ENCODE measurements around the gene RAB6B. TPM values are rescaled to one million over a fixed set of nuclear protein-coding genes. Genes with fewer than 3 reads are reported as not detected.

Gene RAB6B
- total RNA-seq, 4 donors from 2014 or later: 6.2 to 11.9 (median 10.5) TPM

GRCh38 chr3:133862161-133862560 lies 33.5 kb downstream of the RAB6B start:
- TF ChIP-seq EP300 (IDR thresholded peaks at IDR 0.05): no peak
- TF ChIP-seq POLR2AphosphoS5 (IDR thresholded peaks at IDR 0.05): no peak
- TF ChIP-seq, protein P1, sequence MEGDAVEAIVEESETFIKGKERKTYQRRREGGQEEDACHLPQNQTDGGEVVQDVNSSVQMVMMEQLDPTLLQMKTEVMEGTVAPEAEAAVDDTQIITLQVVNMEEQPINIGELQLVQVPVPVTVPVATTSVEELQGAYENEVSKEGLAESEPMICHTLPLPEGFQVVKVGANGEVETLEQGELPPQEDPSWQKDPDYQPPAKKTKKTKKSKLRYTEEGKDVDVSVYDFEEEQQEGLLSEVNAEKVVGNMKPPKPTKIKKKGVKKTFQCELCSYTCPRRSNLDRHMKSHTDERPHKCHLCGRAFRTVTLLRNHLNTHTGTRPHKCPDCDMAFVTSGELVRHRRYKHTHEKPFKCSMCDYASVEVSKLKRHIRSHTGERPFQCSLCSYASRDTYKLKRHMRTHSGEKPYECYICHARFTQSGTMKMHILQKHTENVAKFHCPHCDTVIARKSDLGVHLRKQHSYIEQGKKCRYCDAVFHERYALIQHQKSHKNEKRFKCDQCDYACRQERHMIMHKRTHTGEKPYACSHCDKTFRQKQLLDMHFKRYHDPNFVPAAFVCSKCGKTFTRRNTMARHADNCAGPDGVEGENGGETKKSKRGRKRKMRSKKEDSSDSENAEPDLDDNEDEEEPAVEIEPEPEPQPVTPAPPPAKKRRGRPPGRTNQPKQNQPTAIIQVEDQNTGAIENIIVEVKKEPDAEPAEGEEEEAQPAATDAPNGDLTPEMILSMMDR (IDR thresholded peaks at IDR 0.05): no peak
- TF ChIP-seq POLR2A (IDR thresholded peaks at IDR 0.05; ENCODE audit: low read depth): no peak
- Histone ChIP-seq H3K4me3 (no peak overlapping the region), H3K27ac (replicated peaks in 1 of 4) (no peak overlapping the region), H3K9me3 (no peaks in the 10 kb centered on the region), H3K4me1 (no peaks in the 10 kb centered on the region), H3K27me3 (no peaks in the 10 kb centered on the region), H3K36me3 (peaks cover 0 to 7% (median 0%) of the 10 kb centered on the region in 4 donors)
- no peak for DNase-seq (ENCODE audit: extremely low spot score)
- 83% methylated on average over 4 of the region's 4 CpGs for WGBS
- intact Hi-C loops (cut with DNase I): no loop called here

GRCh38 chr3:133860519-133860918 lies 35.2 kb downstream of the RAB6B start:
- H3K27me3 ChIP-seq: no peaks in the 10 kb centered on the region
- intact Hi-C loops (cut with DNase I): no loop called here
- whole genome bisulfite sequencing: 97% methylated on average over 3 of the region's 5 CpGs

DNA sequence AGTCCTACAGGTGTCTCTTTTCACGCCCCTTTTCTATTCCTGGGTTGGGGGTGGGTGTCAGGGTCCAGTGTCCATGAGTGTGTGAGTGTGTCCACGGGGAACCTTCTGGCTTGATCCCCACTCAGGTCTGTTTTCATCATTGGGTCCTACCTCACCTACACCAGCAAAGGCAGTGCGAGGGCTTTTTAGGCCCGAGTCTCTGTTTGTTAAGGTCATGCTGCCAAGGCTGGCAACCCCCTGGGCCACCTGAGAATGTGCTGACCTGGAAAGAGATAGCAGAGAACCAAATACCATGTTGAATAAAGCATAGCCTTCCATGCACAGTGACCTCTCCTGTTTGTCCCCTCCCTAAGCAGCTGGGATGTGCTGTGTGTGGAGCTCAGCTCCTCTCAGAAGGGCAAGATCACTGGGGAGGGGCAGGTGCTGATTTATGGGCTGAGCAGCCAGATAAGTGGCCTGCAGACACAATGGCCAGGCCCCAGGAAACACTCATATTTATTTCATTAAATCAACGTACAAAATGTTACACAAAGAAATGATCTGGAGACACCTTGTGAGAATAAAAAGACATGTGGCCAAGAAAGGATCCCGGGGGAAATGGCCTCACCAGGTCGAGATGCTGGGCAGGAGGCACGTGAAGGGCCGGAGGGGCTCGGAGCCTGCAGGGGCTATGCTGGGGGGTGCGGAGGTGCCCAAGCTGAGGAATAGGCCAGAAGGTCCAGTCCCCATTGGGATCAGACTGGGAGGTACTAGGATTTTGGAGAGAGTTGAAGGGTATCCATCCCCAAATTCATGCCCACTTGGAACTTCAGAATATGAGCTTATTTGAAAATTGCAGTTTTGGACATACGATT lies 36.1 kb downstream of the RAB6B start:
- peaks cover 0 to 4% (median 0%) of the 10 kb centered on the region in 4 donors for H3K4me1 ChIP-seq
- intact Hi-C loops (cut with DNase I): no loop called here
- peaks cover 0 to 7% (median 0%) of the 10 kb centered on the region in 4 donors for H3K36me3 ChIP-seq
- TF ChIP-seq, protein P1 (IDR thresholded peaks at IDR 0.05): no peak
- TF ChIP-seq POLR2AphosphoS5 (IDR thresholded peaks at IDR 0.05) (no peak), EP300 (IDR thresholded peaks at IDR 0.05) (no peak), POLR2A (IDR thresholded peaks at IDR 0.05; ENCODE audit: low read depth) (no peak)
- DNase-seq (ENCODE audit: extremely low spot score): no peak
- WGBS: 94% methylated on average over 12 of the region's 12 CpGs
- no peak overlapping the region for H3K27ac ChIP-seq (replicated peaks in 1 of 4)
- no peaks in the 10 kb centered on the region for H3K27me3 ChIP-seq
- no peaks in the 10 kb centered on the region for H3K9me3 ChIP-seq
- no peak overlapping the region for H3K4me3 ChIP-seq

More at GRCh38 chr3:133860519-133860918, 35.2 kb downstream of the RAB6B start:
- no peak for DNase-seq (ENCODE audit: extremely low spot score)
- Histone ChIP-seq H3K4me3 (no peak overlapping the region), H3K27ac (replicated peaks in 1 of 4) (no peak overlapping the region), H3K36me3 (peaks cover 0 to 7% (median 0%) of the 10 kb centered on the region in 4 donors), H3K9me3 (no peaks in the 10 kb centered on the region), H3K4me1 (no peaks in the 10 kb centered on the region)
- no peak for TF ChIP-seq POLR2A (IDR thresholded peaks at IDR 0.05; ENCODE audit: low read depth)
- TF ChIP-seq POLR2AphosphoS5 (IDR thresholded peaks at IDR 0.05): no peak
- no peak for TF ChIP-seq EP300 (IDR thresholded peaks at IDR 0.05)
- TF ChIP-seq, protein P1 (IDR thresholded peaks at IDR 0.05): no peak

DNA sequence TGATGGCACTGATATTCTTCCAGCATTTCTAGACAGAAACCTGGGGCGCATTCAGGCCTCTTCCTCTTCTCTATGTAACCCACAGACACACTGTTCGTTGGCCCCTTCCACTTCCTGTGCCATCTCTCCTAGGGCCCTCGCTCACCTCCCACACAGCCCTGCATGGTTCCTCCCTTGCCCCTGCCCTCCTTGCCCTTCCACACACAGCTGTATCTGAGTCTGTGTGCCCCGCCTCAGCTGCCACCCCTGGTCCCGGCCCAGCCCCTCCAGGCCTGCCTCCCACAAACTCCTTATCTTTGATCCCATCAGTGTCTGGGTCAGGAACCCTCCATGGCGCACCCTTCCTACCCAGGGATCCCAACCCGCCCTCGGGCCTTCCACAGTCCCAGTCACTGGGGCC lies 37.9 kb downstream of the RAB6B start:
- H3K4me1 ChIP-seq: peaks cover 0 to 18% (median 0%) of the 10 kb centered on the region in 4 donors
- H3K4me3 ChIP-seq: no peak overlapping the region
- TF ChIP-seq, protein P1 (IDR thresholded peaks at IDR 0.05): no peak
- TF ChIP-seq EP300 (IDR thresholded peaks at IDR 0.05): no peak
- TF ChIP-seq POLR2A (IDR thresholded peaks at IDR 0.05; ENCODE audit: low read depth): no peak
- no peak for TF ChIP-seq POLR2AphosphoS5 (IDR thresholded peaks at IDR 0.05)
- peaks cover 0 to 7% (median 0%) of the 10 kb centered on the region in 4 donors for H3K36me3 ChIP-seq
- H3K27ac ChIP-seq (replicated peaks in 1 of 4): no peak overlapping the region
- intact Hi-C loops (cut with DNase I): no loop called here
- H3K9me3 ChIP-seq: no peaks in the 10 kb centered on the region
- DNase-seq (ENCODE audit: extremely low spot score): no peak
- H3K27me3 ChIP-seq: no peaks in the 10 kb centered on the region
- 89% methylated on average over 8 of the region's 8 CpGs for WGBS
